Heart right ventricle (tissue), 16 donors: Measurements from ENCODE around the gene IL15RA. TPM values are rescaled to one million over a fixed set of nuclear protein-coding genes. Genes with fewer than 3 reads are reported as not detected.

Source experiments
- ATAC-seq, 8 donors: fragments of 200-7000 bp; cut with Tn5 transposase; one replicate each; pipeline ENCODE4 v1.9.1; 2020; ENCODE audit warnings: mild to moderate bottlenecking in 8 of 8, moderate library complexity in 8 of 8, moderate number of reproducible peaks in 1 of 8
- DNase-seq, 2 donors: peaks; one replicate each; pipeline ENCODE4 v3.0.0-alpha.2; 2020
- H3K27ac ChIP-seq, 10 donors: fragments of 200-600 bp; sonication (generic) in 2 of 10; one replicate each; pipeline versions ENCODE4 v1.5.0 to v1.8.0; 2020 to 2022; ENCODE audit warnings: mild to moderate bottlenecking in 3 of 10
- H3K27me3 ChIP-seq, 7 donors: fragments of 200-600 bp; one replicate each; pipeline ENCODE4 v1.8.0; 2021 to 2022; ENCODE audit warnings: mild to moderate bottlenecking in 2 of 7
- H3K36me3 ChIP-seq, 9 donors: fragments of 200-600 bp; sonication (generic) in 1 of 9; one replicate each; pipeline versions ENCODE4 v1.5.0 to v1.8.0; 2020 to 2022; ENCODE audit warnings: mild to moderate bottlenecking in 2 of 9
- H3K4me1 ChIP-seq, 9 donors: fragments of 200-600 bp; sonication (generic) in 1 of 9; one replicate each; pipeline versions ENCODE4 v1.5.0 to v1.8.0; 2020 to 2022; ENCODE audit warnings: mild to moderate bottlenecking in 4 of 9
- H3K4me3 ChIP-seq, 10 donors: fragments of 200-600 bp; sonication (generic) in 2 of 10; one replicate each; pipeline versions ENCODE4 v1.5.0 to v1.8.0; 2020 to 2022; ENCODE audit warnings: mild to moderate bottlenecking in 7 of 10, moderate library complexity in 2 of 10
- H3K9me3 ChIP-seq, 11 donors: fragments of 200-600 bp in 10 of 11; sonication (generic) in 2 of 11; one replicate each; pipeline versions ENCODE4 v1.5.0 to v1.8.0; 2013 to 2022; ENCODE audit warnings: mild to moderate bottlenecking in 2 of 11, control low read depth in 1 of 11, moderate library complexity in 1 of 11
- CTCF ChIP-seq, 9 donors: fragments of 200-600 bp; sonication (generic) in 2 of 9; IDR thresholded peaks; one replicate each; pipeline versions ENCODE4 v1.5.0 to v1.8.0; 2021 to 2022; ENCODE audit warnings: antibody characterized with exemption in 9 of 9, mild to moderate bottlenecking in 5 of 9, moderate library complexity in 1 of 9
- WGBS, 2 donors: extraction: QIAGEN DNeasy Blood & Tissue Kit; methylation state at CpG; one replicate each; pipeline ENCODE4 v1.1.7; 2013; ENCODE audit warnings: inconsistent platforms in 1 of 2; 5-methylcytosine and 5-hydroxymethylcytosine counted together
- intact Hi-C, 10 donors: fragments of 100-400 bp; cut with DNase I; formaldehyde crosslinking; loops; one replicate each; pipeline versions ENCODE4 v1.11.1 to v1.14.2; 2022
- long read RNA-seq, 3 donors: library from polyadenylated mRNA; unstranded; transcript quantifications; one replicate each; pipeline ENCODE4 v2.0.0, GENCODE V29; 2020 to 2021
- polyA plus RNA-seq, 2 donors: library from polyadenylated mRNA; stranded (reverse); fragments of 200-250 nt; gene quantifications; one replicate each; pipeline ENCODE4 v1.2.3, GENCODE V29; 2013
- total RNA-seq, 10 donors: library from RNA; stranded (reverse); fragmentation: NEBNext Ultra II Directional in 3 of 10; extraction: Animal tissue kit (Norgen Biotek cat#: 25700) in 3 of 10; gene quantifications; one replicate each; pipeline versions ENCODE4 v1.2.1 to v1.2.4, GENCODE V29; 2021 to 2023
- donor health status: Arrhythmogenic right ventricular cardiomyopathy.
- donor health status: ischemic (EF 13 %, LVEDD 7.1; RV severe dilation, severe dysfunction).
- donor health status: healthy with polysubstance abuse.
- donor health status: DM: no; HTN: yes; CAD: no.
- donor health status: DM: no; HTN: no; CAD: no.
- donor health status: ischemic (EF 25% LVEDD 6.9; RV normal size, moderate dysfunction).
- donor health status: ischemic (EF 25% LVEDD 5.7; RV mildly dilated, moderate dysfunction).
- donor health status: healthy.
- donor health status: DM: yes; HTN: yes; CAD: no.
- donor health status: Ischemic cardiomyopathy.
- donor health status: ischemic (EF 35%, LVEDD 5.7; RV mildly dilated, moderate dysfunction).
- donor health status: nonischemic (EF 11% LVEDD 7.7; RV severe dilation, severe dysfunction).
- donor health status: DM: yes; HTN: yes; CAD: no.
- donor health status: PGD.
- donor health status: ischemic (EF 29% LVEDD 5.4; RV normal size, mild dysfunction).
- donor health status: nonischemic (EF 23%, LVEDD 6.1; RV moderate dilation, normal function).

The IL15RA gene
- total RNA-seq (10 to 100 TPM in 3 of 10 donors, 1 to 10 TPM in 7; 3.5 to 21.0 (median 5.6) TPM), polyA plus RNA-seq (10 to 100 TPM; 11.7 to 18.7 TPM)
- long read RNA-seq, donor 1, partial matches to known transcripts = 0 of 8 reads
- long read RNA-seq, donor 1, other reads (novel, unspliced or antisense) = 2 of 8 reads
- long read RNA-seq, donor 2, partial matches to known transcripts = 3 of 9 reads
- long read RNA-seq, donor 2, other reads (novel, unspliced or antisense) = 4 of 9 reads
- long read RNA-seq, donor 3, partial matches to known transcripts = 3 of 25 reads
- long read RNA-seq, donor 3, other reads (novel, unspliced or antisense) = 11 of 25 reads

- DNase-seq = peak; percentile 76 to 78
- H3K27me3 ChIP-seq = no peaks in the 10 kb centered on the region
- intact Hi-C loops = loop anchor here in 3 of 10 donors (2.0 to 10.0 kb wide), 3 partner anchors 33 to 73 kb away; no protein-coding TSS in a partner anchor
- peak; percentile 83 to 90 (median 86) for ATAC-seq
- TF ChIP-seq CTCF (IDR thresholded peaks at IDR 0.05) = peak in 5 of 9 donors; percentile 8 to 40 (median 38)
- whole genome bisulfite sequencing, 2 donors = 0% methylated on average over 53 to 80 of the region's 80 CpGs
- peaks cover 0 to 6% (median 0%) of the 10 kb centered on the region in 9 donors for H3K36me3 ChIP-seq
- H3K9me3 ChIP-seq = no peaks in the 10 kb centered on the region
- peak within 1 kb of the TSS; percentile 91 to 99 (median 96) for H3K27ac ChIP-seq
- peak within 1 kb of the TSS; percentile 68 to 97 (median 90) for H3K4me3 ChIP-seq
- peaks cover 0 to 50% (median 21%) of the 10 kb centered on the region in 9 donors for H3K4me1 ChIP-seq
Observed at GRCh38 chr10:5977471-5978229, at the start of gene IL15RA. IL15RA (minus strand) TSS chr10:5977543; CDS start chr10:5977492, 51 bp downstream.

- no peak for TF ChIP-seq CTCF (IDR thresholded peaks at IDR 0.05)
- 91 to 94% methylated on average over 6 of the region's 6 CpGs for WGBS, 2 donors
- Histone ChIP-seq H3K27ac (no peak overlapping the region), H3K9me3 (peaks cover 0 to 15% (median 6%) of the 10 kb centered on the region in 11 donors), H3K36me3 (peaks cover 0 to 19% (median 0%) of the 10 kb centered on the region in 9 donors), H3K27me3 (no peaks in the 10 kb centered on the region), H3K4me1 (no peaks in the 10 kb centered on the region), H3K4me3 (no peak overlapping the region)
- DNase-seq = peak in 1 of 2 donors; percentile 2
- intact Hi-C loops = no loop called here
- ATAC-seq = no peak
Observed at GRCh38 chr10:6025683-6026255, 48.4 kb upstream of the IL15RA start.

- no peaks in the 10 kb centered on the region for H3K4me1 ChIP-seq
- TF ChIP-seq CTCF (IDR thresholded peaks at IDR 0.05) = no peak
- no peak overlapping the region for H3K27ac ChIP-seq
- intact Hi-C loops = no loop called here
- no peak for DNase-seq
- H3K36me3 ChIP-seq = peaks cover 0 to 19% (median 0%) of the 10 kb centered on the region in 9 donors
- H3K27me3 ChIP-seq = no peaks in the 10 kb centered on the region
- peaks cover 0 to under 1% (median 0%) of the 10 kb centered on the region in 11 donors for H3K9me3 ChIP-seq
- no peak for ATAC-seq
- WGBS, 2 donors = 88 to 89% methylated on average over 10 of the region's 10 CpGs
- no peak overlapping the region for H3K4me3 ChIP-seq
Observed at GRCh38 chr10:6024334-6024682, 47.0 kb upstream of the IL15RA start.

GRCh38 chr10:6023661-6024333 lies 46.5 kb upstream of the IL15RA start:
- 81 to 82% methylated on average over 12 of the region's 12 CpGs for WGBS, 2 donors
- no peak overlapping the region for H3K27ac ChIP-seq

More at GRCh38 chr10:6023661-6024333, 46.5 kb upstream of the IL15RA start:
- no peak for TF ChIP-seq CTCF (IDR thresholded peaks at IDR 0.05)
- ATAC-seq = no peak
- H3K4me3 ChIP-seq = no peak overlapping the region
- H3K4me1 ChIP-seq = peaks cover 0 to under 1% (median 0%) of the 10 kb centered on the region in 9 donors
- no peaks in the 10 kb centered on the region for H3K9me3 ChIP-seq
- H3K27me3 ChIP-seq = no peaks in the 10 kb centered on the region
- no peak for DNase-seq
- intact Hi-C loops = no loop called here
- peaks cover 0 to 19% (median 0%) of the 10 kb centered on the region in 9 donors for H3K36me3 ChIP-seq
